ENCODE data around the gene PSMD13. TPM values are rescaled to one million over a fixed set of nuclear protein-coding genes. Genes with fewer than 3 reads are reported as not detected.

Gene PSMD13
- total RNA-seq, 1 experiment from 2014 or later, result 141 TPM

DNA sequence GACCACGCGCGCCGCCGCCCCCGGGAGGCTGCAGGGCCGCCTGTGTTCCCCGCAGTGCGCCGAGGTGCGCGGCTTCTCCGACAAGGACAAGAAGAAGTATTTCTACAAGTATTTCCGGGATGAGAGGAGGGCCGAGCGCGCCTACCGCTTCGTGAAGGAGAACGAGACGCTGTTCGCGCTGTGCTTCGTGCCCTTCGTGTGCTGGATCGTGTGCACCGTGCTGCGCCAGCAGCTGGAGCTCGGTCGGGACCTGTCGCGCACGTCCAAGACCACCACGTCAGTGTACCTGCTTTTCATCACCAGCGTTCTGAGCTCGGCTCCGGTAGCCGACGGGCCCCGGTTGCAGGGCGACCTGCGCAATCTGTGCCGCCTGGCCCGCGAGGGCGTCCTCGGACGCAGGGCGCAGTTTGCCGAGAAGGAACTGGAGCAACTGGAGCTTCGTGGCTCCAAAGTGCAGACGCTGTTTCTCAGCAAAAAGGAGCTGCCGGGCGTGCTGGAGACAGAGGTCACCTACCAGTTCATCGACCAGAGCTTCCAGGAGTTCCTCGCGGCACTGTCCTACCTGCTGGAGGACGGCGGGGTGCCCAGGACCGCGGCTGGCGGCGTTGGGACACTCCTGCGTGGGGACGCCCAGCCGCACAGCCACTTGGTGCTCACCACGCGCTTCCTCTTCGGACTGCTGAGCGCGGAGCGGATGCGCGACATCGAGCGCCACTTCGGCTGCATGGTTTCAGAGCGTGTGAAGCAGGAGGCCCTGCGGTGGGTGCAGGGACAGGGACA, 44.1 kb downstream of the PSMD13 start:
- Histone ChIP-seq H2AK5ac (ENCODE audit: insufficient read length, low read length) (no peak overlapping the region), H2BK5ac (ENCODE audit: insufficient read length, low read length) (no peak overlapping the region), H3K4me1 (ENCODE audit: insufficient read depth, low read length) (no peaks in the 10 kb centered on the region), H3K56ac (ENCODE audit: insufficient read length, low read depth, low read length) (no peak overlapping the region), H2BK120ac (ENCODE audit: low read depth, low read length, poor library complexity, severe bottlenecking) (no peak overlapping the region), H3K18ac (ENCODE audit: insufficient read length, low read depth, low read length) (no peak overlapping the region), H3K23me2 (ENCODE audit: insufficient read length, low read depth, low read length, poor library complexity, severe bottlenecking) (no peaks in the 10 kb centered on the region), H4K5ac (ENCODE audit: insufficient read length, low read depth, low read length) (no peak overlapping the region), H3K27me3 (ENCODE audit: insufficient read depth, low read length) (no peaks in the 10 kb centered on the region), H3K4me2 (ENCODE audit: insufficient read depth, insufficient read length, low read length) (no peak overlapping the region), H2BK12ac (ENCODE audit: insufficient read length, low read depth, low read length) (no peak overlapping the region), H2AFZ (ENCODE audit: low read length) (no peak overlapping the region), H3K79me2 (ENCODE audit: insufficient read depth, low read length) (no peaks in the 10 kb centered on the region), H3K79me1 (ENCODE audit: insufficient read depth, low read depth, low read length, poor library complexity, severe bottlenecking) (no peaks in the 10 kb centered on the region), H4K8ac (replicated peaks; ENCODE audit: insufficient read length, low read depth, low read length) (no peak overlapping the region), H3K9me3 (ENCODE audit: control insufficient read depth, low read depth, low read length) (no peaks in the 10 kb centered on the region), H3K14ac (ENCODE audit: insufficient read depth, low read length) (no peak overlapping the region), H2BK15ac (ENCODE audit: low read depth, low read length) (peak overlapping the region; percentile 27; the same call in 1 of the 2 replicates), H4K20me1 (ENCODE audit: control insufficient read depth, insufficient read depth, insufficient read length) (no peaks in the 10 kb centered on the region), H3K9ac (ENCODE audit: extremely low read depth, insufficient read length, low read length) (no peak overlapping the region), H3K23ac (ENCODE audit: insufficient read length, low read depth, low read length) (no peak overlapping the region), H3K4ac (ENCODE audit: low read depth, low read length) (no peak overlapping the region), H2BK20ac (ENCODE audit: low read depth, low read length, poor library complexity, severe bottlenecking) (no peak overlapping the region), H3T11ph (ENCODE audit: low read length) (no peak overlapping the region), H3K27ac (ENCODE audit: insufficient read length, low read depth, low read length) (no peak overlapping the region), H4K91ac (ENCODE audit: insufficient read length, low read depth, low read length) (no peak overlapping the region)
- no peaks in the 10 kb centered on the region; the same call in 1 of the 2 replicates for H3K27me3 Mint-ChIP-seq (ENCODE audit: low read depth)
- DNase-seq, result no peak
- peaks cover 24 to 34% of the 10 kb centered on the region in 2 experiments for H3K4me1 Mint-ChIP-seq
- TF ChIP-seq, protein P1, sequence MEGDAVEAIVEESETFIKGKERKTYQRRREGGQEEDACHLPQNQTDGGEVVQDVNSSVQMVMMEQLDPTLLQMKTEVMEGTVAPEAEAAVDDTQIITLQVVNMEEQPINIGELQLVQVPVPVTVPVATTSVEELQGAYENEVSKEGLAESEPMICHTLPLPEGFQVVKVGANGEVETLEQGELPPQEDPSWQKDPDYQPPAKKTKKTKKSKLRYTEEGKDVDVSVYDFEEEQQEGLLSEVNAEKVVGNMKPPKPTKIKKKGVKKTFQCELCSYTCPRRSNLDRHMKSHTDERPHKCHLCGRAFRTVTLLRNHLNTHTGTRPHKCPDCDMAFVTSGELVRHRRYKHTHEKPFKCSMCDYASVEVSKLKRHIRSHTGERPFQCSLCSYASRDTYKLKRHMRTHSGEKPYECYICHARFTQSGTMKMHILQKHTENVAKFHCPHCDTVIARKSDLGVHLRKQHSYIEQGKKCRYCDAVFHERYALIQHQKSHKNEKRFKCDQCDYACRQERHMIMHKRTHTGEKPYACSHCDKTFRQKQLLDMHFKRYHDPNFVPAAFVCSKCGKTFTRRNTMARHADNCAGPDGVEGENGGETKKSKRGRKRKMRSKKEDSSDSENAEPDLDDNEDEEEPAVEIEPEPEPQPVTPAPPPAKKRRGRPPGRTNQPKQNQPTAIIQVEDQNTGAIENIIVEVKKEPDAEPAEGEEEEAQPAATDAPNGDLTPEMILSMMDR (conservative IDR thresholded peaks at IDR 0.05), result no peak
- H3K36me3 Mint-ChIP-seq (ENCODE audit: insufficient read depth in 1 of 3, low read depth in 3 of 3), result no peaks in the 10 kb centered on the region; a peak in 2 of 7 replicates
- WGBS (ENCODE audit: extremely low coverage, insufficient read length, low lambda C conversion rate), result no CpG with 5 or more reads among the region's 79 CpGs
- peaks cover 2% of the 10 kb centered on the region in 2 experiments; a peak in 1 of 5 replicates for H3K9me3 Mint-ChIP-seq
- no peak overlapping the region for H3K4me3 Mint-ChIP-seq
- no peak overlapping the region for H3K27ac Mint-ChIP-seq

Data from H9 (cell line).